HG02852 (cell line): ENCODE results near the gene ERC2.

ENCODE experiments used
- ATAC-seq: cut with Tn5 transposase; IDR thresholded peaks from one replicate; pipeline ENCODE4 v1.9.1; 2021; ENCODE audit warnings: mild to moderate bottlenecking, moderate library complexity; ENCODE audit not compliant: unreplicated experiment

ERC2 gene

DNA sequence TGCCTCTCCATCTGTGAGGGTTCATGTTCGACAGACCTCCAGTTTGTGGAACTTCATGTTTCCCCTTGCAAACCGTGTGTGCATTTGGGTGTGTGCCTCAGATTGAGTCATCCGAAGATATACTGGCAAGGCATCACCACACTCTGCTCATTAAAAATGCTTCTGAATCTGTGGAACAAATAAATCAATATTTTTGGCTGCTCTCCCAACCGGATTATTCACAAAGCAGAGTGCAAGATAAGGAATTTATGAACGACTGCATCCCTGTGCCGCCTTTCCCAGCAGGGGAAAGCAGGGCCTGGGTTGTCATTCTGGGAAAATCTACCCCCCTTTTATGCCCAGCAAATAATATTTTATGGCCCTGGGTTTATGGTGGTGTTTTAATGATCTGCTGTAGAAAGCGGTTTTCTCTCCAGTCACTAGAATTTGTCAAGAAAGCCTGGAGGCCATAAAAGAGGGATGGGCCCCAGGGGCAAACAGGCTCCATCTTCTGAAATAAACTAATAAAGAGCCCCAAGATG, 976.9 kb downstream of the ERC2 start:
- no peak for ATAC-seq

DNA sequence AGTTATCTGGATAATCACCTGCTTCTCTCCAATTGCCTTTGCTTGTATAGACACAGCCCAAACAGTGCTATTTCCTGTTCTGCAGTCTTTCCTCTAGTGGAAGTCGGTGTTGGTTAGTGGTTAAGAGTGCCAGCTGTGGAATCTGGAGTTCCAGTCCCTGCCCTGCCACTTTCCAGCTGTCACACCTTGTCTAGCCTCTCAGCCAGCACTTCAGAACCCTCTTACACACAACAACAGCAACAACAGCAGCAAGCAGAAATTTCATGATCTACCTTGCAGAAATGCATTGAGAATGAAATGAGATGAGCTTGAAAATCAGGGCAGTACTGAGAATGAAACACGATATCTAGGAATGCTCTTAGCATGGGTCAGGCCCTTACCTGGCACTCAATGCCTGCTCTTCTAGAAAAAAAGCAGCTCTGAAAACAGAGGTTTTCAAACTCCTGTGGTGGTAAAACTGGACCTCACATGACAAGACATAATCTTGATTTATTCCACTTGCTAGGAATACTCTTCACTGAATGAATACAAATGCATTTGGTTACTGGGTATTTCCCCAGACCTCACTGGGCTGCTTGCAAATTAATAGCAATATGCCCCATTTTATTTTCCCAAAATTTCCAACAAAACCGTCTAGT, 977.9 kb downstream of the ERC2 start:
- no peak for ATAC-seq

DNA sequence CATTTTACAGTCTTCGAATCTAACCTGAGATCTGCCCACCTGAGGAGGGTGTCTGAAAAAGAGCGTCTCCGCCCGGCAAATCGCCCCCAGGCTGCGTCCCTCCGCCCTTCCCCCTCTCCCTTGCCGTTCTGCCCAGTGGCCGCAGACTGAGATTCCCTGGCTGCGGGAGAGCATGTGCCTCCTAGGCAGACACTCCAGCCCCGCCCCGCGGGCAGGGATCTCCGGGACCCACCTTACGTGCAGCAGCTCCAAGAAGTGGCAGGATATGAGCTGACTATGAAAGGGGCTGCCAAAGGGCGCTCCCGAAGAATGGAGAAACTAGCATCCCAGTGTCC, 978.5 kb downstream of the ERC2 start:
- ATAC-seq = no peak

DNA sequence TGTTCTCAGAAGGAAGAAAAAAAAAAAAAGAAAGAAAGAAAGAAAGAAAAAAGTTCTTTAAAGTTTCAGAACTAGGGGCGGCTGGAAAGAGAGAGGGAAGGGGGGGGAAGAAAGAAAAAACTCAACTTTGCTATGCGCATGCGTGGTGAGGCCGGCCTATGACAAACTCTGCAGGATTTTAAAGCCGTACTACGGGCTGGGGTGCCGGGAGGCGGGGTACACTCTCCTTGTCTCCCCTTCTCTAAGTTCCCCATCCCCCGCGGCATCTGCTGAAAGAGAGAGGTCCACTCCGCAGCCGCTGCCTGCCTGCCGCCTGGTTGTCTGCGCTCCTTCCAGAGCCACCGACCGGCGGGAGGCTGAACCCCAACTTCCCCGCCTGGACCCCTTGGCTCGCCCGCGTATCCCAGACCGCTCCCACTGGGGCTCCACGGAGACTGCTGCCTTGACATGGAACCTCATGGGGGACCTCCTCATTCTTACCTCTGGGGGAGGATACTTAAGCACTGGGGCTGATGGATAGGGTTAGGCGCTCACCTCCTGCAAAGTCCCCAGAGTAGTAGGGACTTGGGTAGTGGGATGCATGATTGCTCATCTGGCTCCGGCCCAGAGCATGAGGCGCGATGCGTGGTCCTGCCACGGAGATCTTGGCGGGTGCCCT, 979.7 kb downstream of the ERC2 start:
- no peak for ATAC-seq

DNA sequence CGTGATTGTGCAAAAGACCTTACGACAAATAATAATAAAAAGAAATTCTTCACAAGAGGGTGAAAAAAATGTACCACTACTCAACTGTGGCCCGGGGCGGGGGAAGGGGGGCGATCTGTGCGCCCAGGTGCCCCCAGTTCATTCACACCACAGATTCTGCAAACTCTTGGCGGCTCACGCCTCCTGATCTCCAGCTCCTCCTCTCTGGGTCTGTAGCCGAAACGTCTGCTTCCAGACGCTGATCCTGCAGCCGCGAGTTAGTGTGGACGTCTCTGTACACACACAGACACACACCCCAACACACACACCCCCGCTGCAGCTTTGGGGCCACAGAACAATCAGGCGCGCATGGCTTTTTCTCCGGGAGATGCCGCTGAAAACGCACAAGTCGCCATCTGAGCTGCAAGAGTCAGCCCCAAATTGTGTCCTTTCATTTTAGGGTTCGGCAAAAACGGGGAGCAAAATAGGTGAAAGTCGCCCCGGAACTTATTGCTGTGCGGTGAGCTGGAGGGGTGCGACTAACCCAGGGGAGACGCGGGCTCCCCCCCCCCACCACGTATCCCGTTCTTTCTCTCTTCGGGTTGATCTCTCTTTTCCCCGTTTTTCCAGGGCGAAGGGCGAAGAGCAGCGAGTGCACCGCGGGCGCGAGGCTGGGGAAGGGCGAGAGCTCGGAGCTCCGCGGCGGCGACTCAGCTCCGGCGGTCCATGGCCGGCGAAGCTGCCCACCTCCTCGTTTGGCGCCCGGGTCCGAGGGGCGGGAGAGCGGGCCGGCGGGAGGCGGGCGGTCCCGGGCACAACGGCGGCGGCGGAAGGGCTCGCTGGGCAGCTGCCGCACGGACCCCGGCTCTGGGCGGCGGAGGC, 980.7 kb downstream of the ERC2 start:
- no peak for ATAC-seq

DNA sequence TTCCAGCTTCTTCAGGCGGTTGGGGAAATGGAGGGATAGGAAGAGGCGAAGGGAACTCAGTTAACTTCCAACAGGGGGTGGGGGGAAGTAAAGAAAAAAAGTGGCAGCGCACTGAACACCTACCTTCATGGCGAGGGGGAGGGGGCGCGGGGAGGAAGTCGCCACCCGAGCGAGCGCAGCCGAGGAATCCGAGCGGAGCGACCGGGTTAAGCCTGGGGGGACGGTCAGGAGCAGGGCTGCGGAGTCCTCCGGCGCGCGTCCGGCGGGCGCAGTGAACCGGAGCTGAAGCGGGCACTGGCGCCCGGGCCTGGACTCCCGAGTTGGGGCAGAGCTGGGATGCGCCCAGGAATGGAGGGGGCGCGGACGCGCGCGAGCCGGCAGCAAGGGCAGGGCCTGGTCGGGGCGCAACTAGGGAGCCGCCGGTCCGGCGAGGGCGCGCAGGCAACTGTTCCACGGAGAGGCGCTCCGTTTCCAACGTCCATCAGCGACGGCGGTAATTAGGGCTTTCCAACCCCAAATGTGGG, 981.3 kb downstream of the ERC2 start, which contains the start of gene WNT5A:
TSS of gene WNT5A (minus strand) at position 450 of the 524 bp plus-strand sequence. CDS start at position 129, 321 bp downstream.
- no peak for ATAC-seq

DNA sequence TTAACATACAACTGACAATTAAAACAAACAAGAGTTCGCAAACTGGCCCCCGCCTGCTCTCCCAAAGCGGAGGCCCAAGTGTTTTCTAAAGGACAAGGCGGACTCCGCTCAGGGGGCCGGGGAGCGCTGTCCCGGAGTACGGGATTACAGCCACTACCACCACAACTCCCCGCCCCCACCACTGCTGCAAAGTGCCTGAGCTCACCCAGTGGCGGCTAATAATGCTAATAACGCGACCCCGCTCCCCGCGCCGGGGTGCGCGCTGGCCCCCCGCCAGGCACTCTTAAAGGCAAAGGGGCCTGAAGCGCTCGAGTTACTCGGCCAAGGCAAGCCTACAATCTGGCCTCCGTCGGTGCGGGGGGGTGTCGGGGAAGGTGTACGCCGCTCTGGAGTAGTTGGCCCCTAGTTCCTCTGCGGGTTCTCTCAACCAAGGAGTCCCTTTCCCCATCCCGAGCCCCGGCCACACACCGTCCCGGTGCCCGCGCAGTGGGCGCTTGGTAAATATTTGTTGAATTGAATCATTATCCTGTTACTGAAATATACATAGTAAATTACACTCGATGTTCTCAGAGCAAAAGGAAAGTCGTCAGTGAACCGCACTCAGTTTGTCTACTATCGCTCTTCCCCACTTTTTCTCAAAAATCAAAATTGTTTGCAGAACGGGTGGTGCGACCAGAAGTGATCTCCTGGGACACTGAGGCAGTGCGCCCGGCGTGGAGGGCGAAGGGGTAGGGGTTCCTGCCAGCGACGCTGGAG, 982.0 kb downstream of the ERC2 start:
- no peak for ATAC-seq

DNA sequence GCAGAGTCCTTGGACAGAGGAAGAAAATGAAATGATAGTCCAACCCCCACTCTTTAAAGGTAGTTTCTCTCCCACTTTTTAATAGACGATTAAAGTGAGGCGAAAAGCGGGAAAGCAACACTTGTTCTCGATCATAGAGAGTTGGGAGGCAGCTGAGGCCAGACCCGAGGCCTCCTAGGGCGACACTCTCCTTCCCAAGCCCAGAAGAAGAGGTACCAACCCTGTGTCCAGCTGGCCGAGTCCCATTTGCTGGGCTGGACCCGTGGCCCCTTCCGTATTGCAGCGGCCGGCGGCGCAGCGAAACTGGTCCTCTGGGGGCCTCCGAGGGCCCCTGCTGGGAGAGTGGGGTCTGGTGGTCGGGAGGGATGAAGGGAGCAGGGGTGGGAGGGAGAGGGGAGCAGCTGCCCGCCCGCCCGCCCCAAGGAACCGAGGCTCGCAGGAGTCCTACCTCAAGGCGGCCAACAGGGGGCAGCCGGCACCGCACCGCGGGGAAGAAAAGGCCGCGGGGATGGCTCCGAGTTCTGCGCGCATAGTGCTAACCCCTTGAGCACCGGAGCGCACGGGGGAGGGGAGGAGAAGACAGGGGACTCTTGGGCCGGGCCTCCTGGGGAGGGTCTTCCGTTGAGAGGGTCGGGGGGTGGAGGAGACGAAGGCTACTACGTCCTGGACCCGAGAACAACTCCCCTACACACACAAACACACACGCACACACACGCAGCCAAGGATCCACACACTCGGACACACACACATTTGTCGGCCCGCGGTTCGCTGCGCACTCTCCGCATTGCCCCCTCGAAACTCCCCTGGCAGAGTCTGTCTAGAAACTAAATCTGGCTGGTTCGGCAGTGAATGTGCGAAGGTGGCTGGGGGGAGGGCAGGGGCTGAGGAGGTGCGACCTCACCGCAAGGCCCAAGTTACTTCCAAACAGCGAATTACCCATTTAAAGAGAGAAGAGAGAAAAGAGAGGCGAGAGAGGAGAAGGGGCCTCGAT, 983.2 kb downstream of the ERC2 start:
- no peak for ATAC-seq

DNA sequence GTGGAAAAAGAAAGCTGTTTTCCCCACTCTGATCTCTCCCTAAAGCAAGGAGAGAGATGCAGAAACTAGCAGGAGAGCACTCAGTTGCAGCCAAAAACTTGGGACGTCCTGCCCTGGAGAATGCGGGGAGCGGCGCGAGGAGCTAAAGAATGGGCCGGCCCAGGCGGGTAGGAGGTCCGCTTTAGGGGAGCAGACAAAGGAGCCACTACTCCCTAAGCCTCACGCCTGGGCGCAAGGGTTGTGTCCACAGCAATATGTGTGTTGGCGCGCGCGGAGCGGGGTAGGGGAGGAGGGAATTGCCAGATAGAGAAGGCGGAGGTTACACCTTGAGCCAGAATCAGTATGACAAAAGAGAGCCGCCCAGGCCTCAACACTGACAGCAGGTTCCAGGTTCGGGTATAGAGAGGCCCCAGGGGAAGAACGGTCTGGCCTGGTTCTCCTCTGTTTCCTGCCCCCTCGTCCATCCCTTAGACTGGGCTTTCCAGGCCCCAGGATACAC, 984.0 kb downstream of the ERC2 start:
- ATAC-seq = no peak

DNA sequence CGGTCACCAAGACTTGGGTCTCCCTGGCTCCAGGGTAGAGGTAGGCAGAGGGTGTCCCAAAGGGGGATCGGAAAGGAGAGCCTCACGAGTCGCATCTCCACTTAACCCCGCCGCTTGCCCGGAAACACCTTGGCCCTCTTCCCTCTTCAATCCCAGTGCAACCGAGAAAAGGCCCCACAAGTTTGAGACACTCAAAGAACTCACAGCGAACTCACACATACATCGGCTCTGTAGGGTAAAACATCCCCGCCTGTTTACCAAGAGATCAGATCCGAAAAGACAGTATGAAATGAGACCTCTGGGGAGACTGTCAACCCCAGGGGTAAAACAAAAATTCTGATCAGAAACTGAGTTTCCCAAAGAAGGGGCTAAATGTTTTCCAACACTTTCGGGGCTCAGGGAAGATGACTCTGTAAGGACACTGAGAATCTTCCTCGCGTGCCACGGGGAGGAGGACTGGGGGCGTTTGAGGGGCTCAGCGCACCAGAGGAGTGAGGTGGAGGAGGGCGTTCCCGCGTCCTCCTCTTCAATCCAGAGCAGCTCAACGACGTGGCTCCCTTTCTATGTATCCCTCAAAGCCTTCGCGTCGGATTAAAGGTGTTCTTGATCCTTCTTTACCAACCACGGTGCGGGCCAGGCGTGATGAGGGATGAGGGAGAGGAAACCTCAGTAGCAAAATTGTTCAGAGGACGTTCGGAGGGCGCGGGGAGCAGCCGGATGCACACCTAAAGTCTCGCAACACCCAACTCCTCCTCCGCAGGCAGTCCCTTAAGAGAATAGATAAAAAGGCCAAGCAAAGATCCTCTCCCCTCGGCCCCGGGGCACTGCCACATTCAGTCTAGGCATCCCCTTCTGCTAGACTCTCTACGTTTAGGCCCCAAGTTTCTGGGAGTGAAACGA, 984.8 kb downstream of the ERC2 start:
- no peak for ATAC-seq

DNA sequence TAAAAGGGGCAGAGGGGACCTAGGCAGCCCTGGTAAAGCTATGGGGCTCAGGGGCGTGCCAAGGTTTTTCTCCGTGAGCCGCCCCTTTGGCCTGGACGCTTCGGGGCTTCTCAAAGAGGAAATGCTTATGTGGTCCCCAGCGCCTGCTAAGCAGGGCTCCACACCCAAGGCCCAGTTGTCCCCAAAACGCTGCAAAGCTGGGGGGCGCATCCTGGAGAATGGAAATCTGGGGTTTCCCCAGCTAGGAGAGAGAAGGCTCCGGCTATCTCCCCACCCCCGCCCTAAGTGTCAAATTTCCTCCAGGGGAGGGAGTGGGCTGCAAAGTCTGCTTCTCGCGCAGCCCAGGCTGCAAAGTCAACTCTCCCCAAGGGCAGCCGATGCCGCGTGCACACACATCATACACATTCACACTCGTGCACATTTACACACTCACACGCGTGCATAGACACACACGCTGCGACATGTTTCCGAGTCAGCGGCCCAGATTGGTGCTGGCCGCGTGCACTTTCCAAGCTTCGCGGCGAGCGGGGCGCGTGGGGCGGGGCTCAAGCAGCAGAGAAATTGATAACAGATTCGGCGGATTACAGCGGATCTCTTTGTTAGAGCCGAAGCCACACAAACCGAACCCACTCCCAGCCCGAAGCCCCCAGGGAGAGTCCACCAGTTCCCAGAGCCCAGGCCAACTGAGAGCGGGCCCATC, 985.6 kb downstream of the ERC2 start:
- no peak for ATAC-seq

DNA sequence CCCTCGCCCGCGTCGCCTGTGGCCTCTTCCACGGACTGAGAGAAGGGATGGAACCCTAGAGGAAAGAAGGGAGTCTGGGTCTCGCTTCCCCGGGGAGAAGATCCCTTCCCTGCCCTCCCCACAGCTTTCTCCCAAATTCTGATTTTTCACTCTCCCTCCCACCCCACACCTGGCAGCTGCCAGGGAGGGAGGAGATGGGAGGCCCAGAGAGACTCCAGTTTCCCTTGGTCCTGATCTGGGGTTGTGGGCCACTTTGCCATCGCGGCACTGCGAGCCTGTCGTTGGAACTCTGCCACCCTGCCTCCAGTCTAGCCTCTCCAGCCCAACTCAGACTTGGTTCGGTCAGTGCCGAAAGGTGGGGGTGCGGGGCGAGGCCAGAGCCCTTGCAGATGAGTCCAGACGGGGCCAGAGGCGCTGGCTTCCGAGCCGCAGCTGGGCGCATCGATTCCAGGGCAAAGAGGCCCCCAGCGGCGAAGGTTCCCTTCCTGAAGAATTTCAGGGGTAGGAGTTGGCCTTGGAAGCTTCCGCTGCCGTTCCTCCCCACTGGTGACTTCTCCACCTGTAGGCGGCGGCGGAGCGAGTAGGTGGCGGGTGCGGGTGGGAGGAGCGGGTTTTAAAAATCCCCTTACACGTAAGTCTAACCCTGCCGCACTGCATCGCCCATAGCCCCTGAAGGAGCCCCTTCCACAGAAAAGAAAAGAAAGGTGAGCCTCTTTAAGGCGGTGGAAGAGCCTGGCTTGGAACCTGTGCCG, 986.3 kb downstream of the ERC2 start:
- no peak for ATAC-seq

DNA sequence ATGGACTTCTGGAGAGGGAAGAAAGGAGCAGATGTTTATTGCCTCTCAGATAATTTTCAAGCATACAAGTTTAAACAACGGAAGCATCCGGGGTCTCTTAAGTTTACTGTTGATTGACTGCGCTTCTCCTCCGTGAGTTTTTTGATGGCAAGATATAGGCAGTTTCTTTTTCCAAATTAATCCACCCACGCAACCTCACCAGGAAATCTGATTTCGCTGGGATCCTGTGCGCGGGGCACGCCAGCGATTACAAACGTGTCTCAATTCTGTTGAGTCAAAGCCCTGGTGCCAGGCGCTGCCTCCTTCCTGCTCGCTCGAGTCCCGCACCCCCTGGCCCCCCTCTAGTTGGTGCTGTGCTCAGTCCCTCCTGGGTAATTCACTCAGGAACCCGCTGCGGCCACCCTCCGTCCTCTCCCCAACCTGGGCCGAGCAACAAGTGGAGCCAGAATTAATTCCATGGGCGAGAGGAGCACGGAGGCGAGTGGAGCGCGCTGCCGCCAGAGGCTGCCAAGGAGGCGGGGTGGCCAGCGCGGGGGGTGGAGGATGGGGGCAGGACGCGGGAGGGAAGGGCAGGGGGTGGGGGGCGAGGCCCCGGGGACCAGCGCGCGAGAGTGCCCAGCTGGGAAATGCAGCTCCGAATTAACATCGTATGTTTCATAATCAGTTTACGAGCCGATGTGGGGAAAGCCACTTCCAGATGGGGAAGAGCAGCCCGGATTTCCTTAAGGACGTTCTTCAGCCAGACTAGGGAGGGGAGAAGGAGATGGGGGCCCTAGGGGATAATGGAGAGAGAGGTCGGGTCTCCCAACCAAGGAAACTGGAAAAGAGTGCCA, 987.1 kb downstream of the ERC2 start:
- no peak for ATAC-seq

DNA sequence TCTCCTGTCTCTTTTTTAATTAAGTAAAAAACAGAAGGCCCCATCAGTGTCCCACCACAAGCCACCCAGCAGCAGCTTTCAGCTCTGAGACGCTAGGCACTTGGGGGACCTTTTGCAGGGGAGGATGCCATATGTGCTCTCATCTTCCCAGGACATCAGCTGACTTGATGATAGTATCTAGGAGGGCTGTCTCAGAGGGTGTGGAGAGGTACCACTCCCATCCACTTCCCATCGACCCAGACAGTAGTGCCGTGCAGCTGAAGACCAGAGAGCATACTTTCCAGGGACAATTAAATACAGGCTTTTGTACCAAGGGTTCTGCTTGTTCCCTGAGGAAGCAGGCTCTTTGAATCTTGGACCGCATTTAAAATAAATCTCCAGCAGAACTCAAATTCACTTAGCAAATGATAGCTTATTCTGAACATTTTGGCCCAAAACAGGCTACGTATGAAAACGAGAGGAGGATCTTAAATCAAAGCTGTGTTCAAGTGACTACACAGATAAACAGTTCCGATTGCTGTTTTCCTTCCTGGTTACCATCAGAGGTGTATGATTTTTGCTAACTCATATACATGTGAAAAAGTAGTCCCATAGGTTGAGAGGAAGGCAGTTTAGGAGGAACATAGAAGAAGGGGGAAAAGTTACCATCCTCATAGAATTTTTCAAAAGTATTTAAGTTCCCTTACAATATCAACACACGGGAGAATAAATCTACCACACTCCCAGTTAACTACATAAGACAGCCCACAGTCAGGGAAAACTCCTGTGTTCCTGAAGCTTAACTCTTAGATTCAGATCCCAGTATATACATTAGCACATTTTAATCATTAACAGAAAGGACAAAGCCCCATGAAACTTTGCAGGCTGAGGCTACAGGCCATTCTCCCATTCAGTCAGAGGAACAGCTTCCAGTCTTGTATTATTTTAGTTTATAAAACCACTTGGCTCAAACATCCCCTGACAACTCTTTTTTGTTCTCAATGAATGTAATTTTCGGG, 990.7 kb downstream of the ERC2 start:
- ATAC-seq = no peak

DNA sequence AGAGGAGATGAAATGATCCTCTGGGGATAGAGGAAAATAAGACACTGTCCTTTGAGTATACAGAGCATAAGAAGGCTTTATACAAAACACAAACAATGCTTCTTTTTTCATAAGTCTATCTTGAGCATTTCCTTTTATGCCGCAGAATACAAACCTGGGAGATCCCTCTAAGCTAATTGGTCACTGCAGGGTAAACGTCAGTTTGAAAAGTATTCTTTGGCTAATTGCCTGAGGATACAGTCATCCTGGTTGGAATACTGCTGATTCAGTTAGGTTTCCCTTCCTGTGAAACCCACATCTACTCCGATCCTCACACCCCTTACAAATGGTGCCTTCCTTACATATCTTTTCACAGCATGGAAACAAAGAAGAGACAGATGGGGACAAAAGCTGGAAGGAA, 991.8 kb downstream of the ERC2 start:
- ATAC-seq = no peak
